ENCODE data around the gene MEGF8.

- TF ChIP-seq CTCF (IDR thresholded peaks at IDR 0.05): no peak
- TF ChIP-seq POLR2A (IDR thresholded peaks at IDR 0.05): no peak
Observed at GRCh38 chr19:42330241-42330711, 4.8 kb downstream of the MEGF8 start.
